Osteoblast (primary cell): ENCODE measurements around the gene MRPL22. TPM values are rescaled to one million over a fixed set of nuclear protein-coding genes. Genes with fewer than 3 reads are reported as not detected.

ENCODE experiments used
- DNase-seq: peaks from one replicate; pipeline ENCODE4 v3.0.0; 2011; ENCODE audit warnings: low spot score, mixed read lengths; ENCODE audit not compliant: insufficient read length; ENCODE audit errors: missing footprints
- H2AFZ ChIP-seq: 2 replicates; pipeline ENCODE4 v1.6.0; 2011; ENCODE audit warnings: mild to moderate bottlenecking, low read length
- H3K27ac ChIP-seq: 2 replicates; pipeline ENCODE4 v1.5.1; 2011; ENCODE audit warnings: mild to moderate bottlenecking, low read depth, low read length, moderate library complexity
- H3K27me3 ChIP-seq: 2 replicates; pipeline ENCODE4 v1.6.0; 2012; ENCODE audit warnings: mild to moderate bottlenecking, control low read depth, inconsistent platforms, low read length, moderate library complexity; ENCODE audit not compliant: insufficient read depth
- H3K36me3 ChIP-seq: 2 replicates; pipeline ENCODE4 v1.5.1; 2011; ENCODE audit warnings: mild to moderate bottlenecking, low read length, control low read depth, moderate library complexity; ENCODE audit not compliant: insufficient read depth
- H3K4me1 ChIP-seq: 2 replicates; pipeline ENCODE4 v1.5.1; 2011; ENCODE audit warnings: mild to moderate bottlenecking, low read length, control low read depth, moderate library complexity; ENCODE audit not compliant: insufficient read depth
- H3K4me2 ChIP-seq: 2 replicates; pipeline ENCODE4 v1.6.0; 2011; ENCODE audit warnings: mild to moderate bottlenecking, low read length; ENCODE audit not compliant: insufficient read depth
- H3K4me3 ChIP-seq: fragments of 200-600 bp; sonication (generic); 3 replicates; pipeline ENCODE4 v1.5.1; 2012; ENCODE audit warnings: mild to moderate bottlenecking, low read length, inconsistent platforms; ENCODE audit not compliant: insufficient read depth
- H3K79me2 ChIP-seq: 2 replicates; pipeline ENCODE4 v1.6.0; 2012; ENCODE audit warnings: mild to moderate bottlenecking, low read length, control low read depth, inconsistent platforms; ENCODE audit not compliant: insufficient read depth
- H3K9me3 ChIP-seq: 2 replicates; pipeline ENCODE4 v1.5.1; 2011; ENCODE audit warnings: low read depth, low read length, control low read depth
- H4K20me1 ChIP-seq: 2 replicates; pipeline ENCODE4 v1.6.0; 2012; ENCODE audit warnings: mild to moderate bottlenecking, low read length, control low read depth; ENCODE audit not compliant: insufficient read depth
- total RNA-seq: library from RNA; depleted of rRNA; stranded (reverse); fragments of >200 nt; gene quantifications from 2 replicates; pipeline ENCODE4 v1.2.3, GENCODE V29; 2012
- TF ChIP-seq, protein P1 (sequence below): IDR thresholded peaks from 2 replicates; pipeline ENCODE4 v1.5.1; 2011; ENCODE audit warnings: mild to moderate bottlenecking, low read depth, low read length, moderate library complexity; ENCODE audit errors: extremely low read depth

The MRPL22 gene
- total RNA-seq, 1 donor = 17.4 TPM

- TF ChIP-seq, protein P1, sequence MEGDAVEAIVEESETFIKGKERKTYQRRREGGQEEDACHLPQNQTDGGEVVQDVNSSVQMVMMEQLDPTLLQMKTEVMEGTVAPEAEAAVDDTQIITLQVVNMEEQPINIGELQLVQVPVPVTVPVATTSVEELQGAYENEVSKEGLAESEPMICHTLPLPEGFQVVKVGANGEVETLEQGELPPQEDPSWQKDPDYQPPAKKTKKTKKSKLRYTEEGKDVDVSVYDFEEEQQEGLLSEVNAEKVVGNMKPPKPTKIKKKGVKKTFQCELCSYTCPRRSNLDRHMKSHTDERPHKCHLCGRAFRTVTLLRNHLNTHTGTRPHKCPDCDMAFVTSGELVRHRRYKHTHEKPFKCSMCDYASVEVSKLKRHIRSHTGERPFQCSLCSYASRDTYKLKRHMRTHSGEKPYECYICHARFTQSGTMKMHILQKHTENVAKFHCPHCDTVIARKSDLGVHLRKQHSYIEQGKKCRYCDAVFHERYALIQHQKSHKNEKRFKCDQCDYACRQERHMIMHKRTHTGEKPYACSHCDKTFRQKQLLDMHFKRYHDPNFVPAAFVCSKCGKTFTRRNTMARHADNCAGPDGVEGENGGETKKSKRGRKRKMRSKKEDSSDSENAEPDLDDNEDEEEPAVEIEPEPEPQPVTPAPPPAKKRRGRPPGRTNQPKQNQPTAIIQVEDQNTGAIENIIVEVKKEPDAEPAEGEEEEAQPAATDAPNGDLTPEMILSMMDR = no peak
- Histone ChIP-seq H4K20me1 (no peaks in the 10 kb centered on the region), H2AFZ (no peak overlapping the region), H3K4me3 (no peak overlapping the region), H3K36me3 (no peaks in the 10 kb centered on the region), H3K4me2 (no peak overlapping the region), H3K4me1 (no peaks in the 10 kb centered on the region), H3K9me3 (no peaks in the 10 kb centered on the region), H3K27ac (no peak overlapping the region), H3K27me3 (peaks cover 5% of the 10 kb centered on the region), H3K79me2 (no peaks in the 10 kb centered on the region)
- no peak for DNase-seq
These were observed 48.8 kb downstream of the MRPL22 start for GRCh38 chr5:154989626-154990025.

DNA sequence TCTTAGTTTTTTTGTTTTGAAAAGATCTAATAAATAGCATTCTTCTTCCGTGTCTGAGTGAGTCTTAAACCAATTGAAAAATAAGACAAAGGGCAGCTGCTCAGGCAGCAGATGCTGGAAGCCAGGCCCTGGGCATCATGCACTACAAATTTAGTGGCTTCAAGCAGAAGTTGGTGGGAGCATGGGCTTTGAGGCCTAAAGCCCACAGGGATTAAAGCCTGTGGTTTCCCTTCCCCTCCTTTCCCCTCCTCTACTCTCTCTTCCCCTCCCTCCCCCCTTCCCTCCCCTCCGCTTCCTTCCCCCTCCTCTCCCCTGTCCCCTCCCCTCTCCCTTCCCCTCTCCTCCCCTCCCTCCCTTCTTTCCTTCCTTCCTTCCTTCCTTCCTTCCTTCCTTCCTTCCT is 52.6 kb downstream of the MRPL22 start:
- Histone ChIP-seq H2AFZ (no peak overlapping the region), H3K36me3 (no peaks in the 10 kb centered on the region), H3K79me2 (no peaks in the 10 kb centered on the region), H3K27ac (no peak overlapping the region), H3K4me1 (no peaks in the 10 kb centered on the region), H3K4me2 (no peak overlapping the region), H4K20me1 (no peaks in the 10 kb centered on the region), H3K4me3 (no peak overlapping the region), H3K9me3 (no peaks in the 10 kb centered on the region), H3K27me3 (peaks cover 6% of the 10 kb centered on the region)
- TF ChIP-seq, protein P1 = no peak
- no peak for DNase-seq

- H3K79me2 ChIP-seq = no peaks in the 10 kb centered on the region
- no peaks in the 10 kb centered on the region for H3K36me3 ChIP-seq
- no peak overlapping the region for H2AFZ ChIP-seq
- no peaks in the 10 kb centered on the region for H4K20me1 ChIP-seq
- no peak overlapping the region for H3K4me3 ChIP-seq
- no peak overlapping the region for H3K4me2 ChIP-seq
- no peak for DNase-seq
- no peaks in the 10 kb centered on the region for H3K4me1 ChIP-seq
- peaks cover 6% of the 10 kb centered on the region for H3K27me3 ChIP-seq
- TF ChIP-seq, protein P1 = no peak
- no peaks in the 10 kb centered on the region for H3K9me3 ChIP-seq
- no peak overlapping the region for H3K27ac ChIP-seq
These were observed 54.8 kb downstream of the MRPL22 start for GRCh38 chr5:154995679-154996078.

DNA sequence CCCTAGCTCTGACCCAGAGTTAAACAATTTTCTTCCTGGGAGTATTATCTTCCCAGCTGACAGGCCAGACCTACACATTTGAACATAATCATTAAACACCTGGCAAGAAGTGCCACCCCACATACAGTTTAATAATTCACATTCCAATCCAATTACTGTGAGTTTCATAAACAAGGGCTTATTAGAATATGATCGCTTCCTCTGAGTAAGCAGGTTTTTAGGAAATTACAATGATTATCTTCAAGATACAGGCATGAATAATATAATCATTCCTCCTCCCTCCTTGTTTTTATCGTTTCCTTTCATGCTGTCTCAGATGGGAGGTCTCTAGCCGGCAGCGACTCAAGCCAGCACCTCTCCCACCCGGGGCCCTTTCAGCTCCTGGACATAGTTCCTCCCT is 56.9 kb downstream of the MRPL22 start:
- Histone ChIP-seq H4K20me1 (no peaks in the 10 kb centered on the region), H3K79me2 (no peaks in the 10 kb centered on the region), H3K27ac (no peak overlapping the region), H3K9me3 (no peaks in the 10 kb centered on the region), H3K4me3 (no peak overlapping the region), H3K27me3 (peaks cover 6% of the 10 kb centered on the region), H3K36me3 (no peaks in the 10 kb centered on the region), H3K4me2 (no peak overlapping the region), H2AFZ (no peak overlapping the region), H3K4me1 (no peaks in the 10 kb centered on the region)
- no peak for DNase-seq
- TF ChIP-seq, protein P1 = no peak
